Measurements from ENCODE around the gene BABAM2. TPM values are rescaled to one million over a fixed set of nuclear protein-coding genes. Genes with fewer than 3 reads are reported as not detected.

BABAM2 gene
- total RNA-seq, 2 experiments from 2014 or later: 19.7 to 33.2 TPM

- ChIA-PET CTCF (ENCODE audit: unreplicated experiment) (no interaction called here), POLR2A (interaction anchor here (0.7 kb wide), 1 partner anchor 14 kb away, joined by 3 read pairs; no protein-coding TSS in a partner anchor)
- Histone ChIP-seq H3K9me3 (ENCODE audit: low read length) (no peaks in the 10 kb centered on the region), H3K4me1 (ENCODE audit: insufficient read depth, low read length, poor library complexity, severe bottlenecking) (peaks cover 17% of the 10 kb centered on the region), H3K79me2 (ENCODE audit: insufficient read depth, low read depth, low read length) (0 out of 2 replicates have a peak, but pooled peaks cover 4% of the 10 kb centered on the region), H2AFZ (ENCODE audit: low read length) (no peak overlapping the region), H3K27ac (ENCODE audit: low read depth, low read length, poor library complexity, severe bottlenecking) (no peak overlapping the region), H4K20me1 (ENCODE audit: insufficient read depth, low read length) (no peaks in the 10 kb centered on the region), H3K9me2 (ENCODE audit: insufficient read depth, low read length) (no peaks in the 10 kb centered on the region), H3K4me3 (ENCODE audit: low read depth, low read length, poor library complexity, severe bottlenecking) (no peak overlapping the region), H3K36me3 (ENCODE audit: insufficient read depth, low read length) (no peaks in the 10 kb centered on the region), H3K4me2 (ENCODE audit: low read length) (no peak overlapping the region)
- DNase-seq (ENCODE audit: low spot score): no peak
- BruUV-seq (replicated peaks): no TSS peak
- TF ChIP-seq CTCF (conservative IDR thresholded peaks at IDR 0.05; ENCODE audit: low read length) (no peak), EZH2phosphoT487 (IDR thresholded peaks at IDR 0.05; ENCODE audit: borderline replicate concordance, low read depth, low read length) (no peak)
- intact Hi-C loops (cut with micrococcal nuclease; ENCODE audit: unreplicated experiment): no loop called here
Measured at GRCh38 chr2:27885234-27885633, 5.3 kb upstream of the BABAM2 start.

- CTCF ChIA-PET (ENCODE audit: unreplicated experiment): no interaction called here
- TF ChIP-seq CTCF (conservative IDR thresholded peaks at IDR 0.05; ENCODE audit: low read length) (no peak), EZH2phosphoT487 (IDR thresholded peaks at IDR 0.05; ENCODE audit: borderline replicate concordance, low read depth, low read length) (no peak)
- Histone ChIP-seq H4K20me1 (ENCODE audit: insufficient read depth, low read length) (no peaks in the 10 kb centered on the region), H3K27ac (ENCODE audit: low read depth, low read length, poor library complexity, severe bottlenecking) (no peak overlapping the region), H3K4me1 (ENCODE audit: insufficient read depth, low read length, poor library complexity, severe bottlenecking) (peaks cover 17% of the 10 kb centered on the region), H3K9me2 (ENCODE audit: insufficient read depth, low read length) (no peaks in the 10 kb centered on the region), H3K4me2 (ENCODE audit: low read length) (no peak overlapping the region), H2AFZ (ENCODE audit: low read length) (no peak overlapping the region), H3K4me3 (ENCODE audit: low read depth, low read length, poor library complexity, severe bottlenecking) (no peak overlapping the region), H3K36me3 (ENCODE audit: insufficient read depth, low read length) (no peaks in the 10 kb centered on the region), H3K79me2 (ENCODE audit: insufficient read depth, low read depth, low read length) (0 out of 2 replicates have a peak, but pooled peaks cover 4% of the 10 kb centered on the region), H3K9me3 (ENCODE audit: low read length) (no peaks in the 10 kb centered on the region)
- no peak for DNase-seq (ENCODE audit: low spot score)
- intact Hi-C loops (cut with micrococcal nuclease; ENCODE audit: unreplicated experiment): no loop called here
- POLR2A ChIA-PET: interaction anchor here (0.6 to 0.7 kb wide), 2 partner anchors 14 to 301 kb away, joined by 3 read pairs; no protein-coding TSS in a partner anchor
- BruUV-seq (replicated peaks): no TSS peak
Measured at GRCh38 chr2:27885661-27886060, 4.9 kb upstream of the BABAM2 start.

GRCh38 chr2:27886322-27886721 lies 4.2 kb upstream of the BABAM2 start:
- CTCF ChIA-PET (ENCODE audit: unreplicated experiment): no interaction called here
- no peak overlapping the region for H3K4me3 ChIP-seq (ENCODE audit: low read depth, low read length, poor library complexity, severe bottlenecking)
- no peaks in the 10 kb centered on the region for H4K20me1 ChIP-seq (ENCODE audit: insufficient read depth, low read length)
- peaks cover 4% of the 10 kb centered on the region; the same call in 1 of the 2 replicates for H3K79me2 ChIP-seq (ENCODE audit: insufficient read depth, low read depth, low read length)
- peaks cover 20% of the 10 kb centered on the region for H3K4me1 ChIP-seq (ENCODE audit: insufficient read depth, low read length, poor library complexity, severe bottlenecking)
- H2AFZ ChIP-seq (ENCODE audit: low read length): no peak overlapping the region
- no TSS peak for BruUV-seq (replicated peaks)
- H3K9me3 ChIP-seq (ENCODE audit: low read length): no peaks in the 10 kb centered on the region
- H3K4me2 ChIP-seq (ENCODE audit: low read length): no peak overlapping the region
- H3K27ac ChIP-seq (ENCODE audit: low read depth, low read length, poor library complexity, severe bottlenecking): no peak overlapping the region
- DNase-seq (ENCODE audit: low spot score): no peak
- H3K9me2 ChIP-seq (ENCODE audit: insufficient read depth, low read length): no peaks in the 10 kb centered on the region
- POLR2A ChIA-PET: no interaction called here
- TF ChIP-seq EZH2phosphoT487 (IDR thresholded peaks at IDR 0.05; ENCODE audit: borderline replicate concordance, low read depth, low read length) (no peak), CTCF (conservative IDR thresholded peaks at IDR 0.05; ENCODE audit: low read length) (no peak)
- intact Hi-C loops (cut with micrococcal nuclease; ENCODE audit: unreplicated experiment): no loop called here
- no peaks in the 10 kb centered on the region for H3K36me3 ChIP-seq (ENCODE audit: insufficient read depth, low read length)
